Lower leg skin (tissue), 3 donors: ENCODE results near the gene PRLR.

Experiments
- POLR2A ChIP-seq, 2 donors: fragments of 450-650 bp; IDR thresholded peaks; one replicate each; pipeline ENCODE4 v1.6.1; 2016 to 2017; ENCODE audit warnings: antibody characterized with exemption in 2 of 2, mild to moderate bottlenecking in 1 of 2, moderate library complexity in 1 of 2
- TF ChIP-seq, protein P1 (sequence below), 3 donors: fragments of 450-650 bp; IDR thresholded peaks; one replicate each; pipeline ENCODE4 v1.5.1; 2016; ENCODE audit warnings: antibody characterized with exemption in 3 of 3, mild to moderate bottlenecking in 3 of 3, moderate library complexity in 2 of 3

DNA sequence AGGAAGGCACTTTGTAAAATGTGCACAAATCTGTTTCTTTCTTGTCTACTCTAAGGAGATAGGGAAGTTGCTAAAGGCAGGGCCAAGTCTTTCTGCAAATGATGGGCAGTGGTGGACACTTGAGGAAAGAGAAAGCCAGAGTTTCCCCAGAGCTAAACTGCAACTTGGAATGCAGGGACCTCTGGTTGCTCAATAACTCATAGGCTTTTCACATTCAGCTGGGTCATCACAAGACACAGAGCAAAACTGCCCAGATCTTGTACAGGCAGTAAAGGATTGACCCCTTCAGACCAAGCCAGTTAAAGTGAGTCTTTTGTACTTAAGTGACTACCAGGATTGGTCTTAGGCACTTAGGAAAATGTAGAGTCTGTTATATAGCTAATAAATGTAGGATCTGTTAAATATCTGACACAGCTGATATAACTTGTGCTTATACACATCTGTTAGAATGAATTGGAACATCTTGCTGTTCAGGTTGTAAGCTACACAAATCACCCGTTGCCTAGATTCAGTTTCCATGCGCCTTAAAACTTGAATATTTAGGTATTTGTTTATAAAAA lies 169.0 kb downstream of the PRLR start:
- TF ChIP-seq, protein P1, sequence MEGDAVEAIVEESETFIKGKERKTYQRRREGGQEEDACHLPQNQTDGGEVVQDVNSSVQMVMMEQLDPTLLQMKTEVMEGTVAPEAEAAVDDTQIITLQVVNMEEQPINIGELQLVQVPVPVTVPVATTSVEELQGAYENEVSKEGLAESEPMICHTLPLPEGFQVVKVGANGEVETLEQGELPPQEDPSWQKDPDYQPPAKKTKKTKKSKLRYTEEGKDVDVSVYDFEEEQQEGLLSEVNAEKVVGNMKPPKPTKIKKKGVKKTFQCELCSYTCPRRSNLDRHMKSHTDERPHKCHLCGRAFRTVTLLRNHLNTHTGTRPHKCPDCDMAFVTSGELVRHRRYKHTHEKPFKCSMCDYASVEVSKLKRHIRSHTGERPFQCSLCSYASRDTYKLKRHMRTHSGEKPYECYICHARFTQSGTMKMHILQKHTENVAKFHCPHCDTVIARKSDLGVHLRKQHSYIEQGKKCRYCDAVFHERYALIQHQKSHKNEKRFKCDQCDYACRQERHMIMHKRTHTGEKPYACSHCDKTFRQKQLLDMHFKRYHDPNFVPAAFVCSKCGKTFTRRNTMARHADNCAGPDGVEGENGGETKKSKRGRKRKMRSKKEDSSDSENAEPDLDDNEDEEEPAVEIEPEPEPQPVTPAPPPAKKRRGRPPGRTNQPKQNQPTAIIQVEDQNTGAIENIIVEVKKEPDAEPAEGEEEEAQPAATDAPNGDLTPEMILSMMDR (IDR thresholded peaks at IDR 0.05): no peak
- TF ChIP-seq POLR2A (IDR thresholded peaks at IDR 0.05): no peak
